Stromal cell of bone marrow (primary cell): ENCODE results near the gene CNTNAP1.

Experiments used
- DNase-seq: peaks from one replicate; pipeline ENCODE4 v3.0.0-alpha.2; 2012; ENCODE audit warnings: low read depth

Gene CNTNAP1

GRCh38 chr17:42670789-42671657, 11.3 kb upstream of the CNTNAP1 start:
- DNase-seq = no peak

GRCh38 chr17:42672038-42672437, 10.3 kb upstream of the CNTNAP1 start:
- DNase-seq = no peak

GRCh38 chr17:42673266-42673884, 9.0 kb upstream of the CNTNAP1 start:
- no peak for DNase-seq

- DNase-seq = no peak
Observed at GRCh38 chr17:42673885-42674754, 8.2 kb upstream of the CNTNAP1 start.

- no peak for DNase-seq
Observed at GRCh38 chr17:42674755-42675347, 7.5 kb upstream of the CNTNAP1 start.

GRCh38 chr17:42675348-42675964, 6.9 kb upstream of the CNTNAP1 start:
- DNase-seq = no peak

GRCh38 chr17:42675965-42676423, 6.3 kb upstream of the CNTNAP1 start:
- no peak for DNase-seq

- DNase-seq = no peak
Observed at GRCh38 chr17:42676424-42677011, 5.8 kb upstream of the CNTNAP1 start, which contains the start of gene PLEKHH3. PLEKHH3 (minus strand) TSS chr17:42676994; CDS start chr17:42676563, 431 bp downstream.

GRCh38 chr17:42677012-42677857, 5.1 kb upstream of the CNTNAP1 start:
- DNase-seq = peak; percentile 99

- peak; percentile 65 for DNase-seq
Observed at GRCh38 chr17:42677921-42678781, 4.2 kb upstream of the CNTNAP1 start.

- no peak for DNase-seq
Observed at GRCh38 chr17:42678951-42679491, 3.3 kb upstream of the CNTNAP1 start.

- no peak for DNase-seq
Observed at GRCh38 chr17:42679492-42680330, 2.6 kb upstream of the CNTNAP1 start.

GRCh38 chr17:42680331-42680808, 2.0 kb upstream of the CNTNAP1 start:
- DNase-seq = no peak

GRCh38 chr17:42682722-42683403, 532 bp downstream of the CNTNAP1 start:
- DNase-seq = no peak

GRCh38 chr17:42683407-42684034, 1.2 kb downstream of the CNTNAP1 start:
- no peak for DNase-seq

- DNase-seq = no peak
Observed at GRCh38 chr17:42684929-42685556, 2.7 kb downstream of the CNTNAP1 start.
